GM18868 (cell line): ENCODE results near the gene FOXP1.
A peak's percentile ranks its signal among the peaks of the same experiment; 100 is the strongest.

Source experiments
- ATAC-seq: cut with Tn5 transposase; IDR thresholded peaks from one replicate; pipeline ENCODE4 v1.9.1; 2021; ENCODE audit warnings: mild to moderate bottlenecking, moderate library complexity; ENCODE audit not compliant: unreplicated experiment

FOXP1 gene

GRCh38 chr3:71384837-71385716, 198.5 kb downstream of the FOXP1 start:
- ATAC-seq: no peak

GRCh38 chr3:71384388-71384787, 199.1 kb downstream of the FOXP1 start:
- no peak for ATAC-seq

GRCh38 chr3:71380096-71380495, 203.4 kb downstream of the FOXP1 start:
- ATAC-seq: no peak

GRCh38 chr3:71378509-71378908, 205.0 kb downstream of the FOXP1 start:
- ATAC-seq: no peak

- ATAC-seq: no peak
Measured at GRCh38 chr3:71376911-71377310, 206.6 kb downstream of the FOXP1 start.

GRCh38 chr3:71376503-71376902, 207.0 kb downstream of the FOXP1 start:
- ATAC-seq: no peak

- no peak for ATAC-seq
Measured at GRCh38 chr3:71374582-71374981, 208.9 kb downstream of the FOXP1 start.

- no peak for ATAC-seq
Measured at GRCh38 chr3:71372911-71373637, 210.5 kb downstream of the FOXP1 start.

- ATAC-seq: no peak
Measured at GRCh38 chr3:71372241-71372768, 211.2 kb downstream of the FOXP1 start.

- no peak for ATAC-seq
Measured at GRCh38 chr3:71371282-71371681, 212.2 kb downstream of the FOXP1 start.

- ATAC-seq: no peak
Measured at GRCh38 chr3:71370467-71370866, 213.1 kb downstream of the FOXP1 start.

- ATAC-seq: no peak
Measured at GRCh38 chr3:71369701-71370391, 213.7 kb downstream of the FOXP1 start.

- ATAC-seq: no peak
Measured at GRCh38 chr3:71366988-71367604, 216.4 kb downstream of the FOXP1 start.

GRCh38 chr3:71361334-71361890, 222.1 kb downstream of the FOXP1 start:
- ATAC-seq: no peak

GRCh38 chr3:71360764-71361163, 222.8 kb downstream of the FOXP1 start:
- peak; percentile 76 for ATAC-seq

- peak; percentile 24 for ATAC-seq
Measured at GRCh38 chr3:71360180-71360579, 223.3 kb downstream of the FOXP1 start.

GRCh38 chr3:71358243-71358642, 225.3 kb downstream of the FOXP1 start:
- ATAC-seq: peak; percentile 58

- no peak for ATAC-seq
Measured at GRCh38 chr3:71356265-71356664, 227.3 kb downstream of the FOXP1 start.

- no peak for ATAC-seq
Measured at GRCh38 chr3:71355862-71356261, 227.7 kb downstream of the FOXP1 start.

- no peak for ATAC-seq
Measured at GRCh38 chr3:71355037-71355436, 228.5 kb downstream of the FOXP1 start.
